HG03064 (cell line): ENCODE data around the gene GABRA5.

Source experiments
- ATAC-seq: cut with Tn5 transposase; IDR thresholded peaks from one replicate; pipeline ENCODE4 v1.9.1; 2021; ENCODE audit warnings: low read depth; ENCODE audit not compliant: unreplicated experiment

Gene GABRA5

DNA sequence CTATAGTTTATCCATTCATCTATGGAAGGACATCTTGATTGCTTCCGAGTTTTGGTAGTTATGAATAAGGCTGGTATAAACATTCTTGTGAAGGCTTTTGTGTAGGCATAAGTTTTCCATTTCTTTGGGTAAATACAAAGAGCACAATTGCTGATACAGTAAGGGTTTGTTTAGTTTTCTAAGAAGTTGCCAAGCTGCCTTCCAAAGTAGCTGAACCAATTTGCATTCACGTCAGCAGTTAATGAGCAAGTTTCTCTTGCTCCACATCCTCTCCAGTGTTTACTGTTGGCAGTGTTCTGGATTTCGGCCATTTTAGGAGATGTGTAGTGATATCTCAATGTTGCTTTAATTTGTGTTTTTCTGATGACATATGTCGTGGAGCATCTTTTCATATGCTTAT, 34.2 kb downstream of the GABRA5 start:
- no peak for ATAC-seq

DNA sequence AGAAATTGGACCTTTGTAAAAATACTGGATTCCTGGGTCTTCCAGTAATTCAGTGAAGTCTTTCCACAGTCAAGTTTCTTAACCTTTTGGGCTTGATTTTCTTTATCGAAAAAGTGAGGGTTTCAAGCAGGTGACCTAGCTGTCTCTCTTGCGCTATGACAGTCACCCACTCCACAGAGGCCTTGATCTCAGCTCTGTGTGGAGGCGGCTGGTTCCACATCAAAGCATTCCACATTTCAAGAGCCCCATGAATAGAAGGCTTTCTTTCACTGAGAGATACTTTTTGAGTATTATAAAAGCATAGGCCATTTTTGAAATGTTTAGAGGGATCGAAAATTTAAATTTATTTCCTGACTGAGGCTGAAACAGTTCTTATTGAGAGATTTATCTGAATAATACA, 43.9 kb downstream of the GABRA5 start:
- no peak for ATAC-seq

GRCh38 chr15:26921433-26921832, 54.6 kb downstream of the GABRA5 start:
- ATAC-seq = no peak

- no peak for ATAC-seq
These were observed 59.2 kb downstream of the GABRA5 start for GRCh38 chr15:26926081-26926480.

- no peak for ATAC-seq
These were observed 61.2 kb downstream of the GABRA5 start for GRCh38 chr15:26928051-26928450.

DNA sequence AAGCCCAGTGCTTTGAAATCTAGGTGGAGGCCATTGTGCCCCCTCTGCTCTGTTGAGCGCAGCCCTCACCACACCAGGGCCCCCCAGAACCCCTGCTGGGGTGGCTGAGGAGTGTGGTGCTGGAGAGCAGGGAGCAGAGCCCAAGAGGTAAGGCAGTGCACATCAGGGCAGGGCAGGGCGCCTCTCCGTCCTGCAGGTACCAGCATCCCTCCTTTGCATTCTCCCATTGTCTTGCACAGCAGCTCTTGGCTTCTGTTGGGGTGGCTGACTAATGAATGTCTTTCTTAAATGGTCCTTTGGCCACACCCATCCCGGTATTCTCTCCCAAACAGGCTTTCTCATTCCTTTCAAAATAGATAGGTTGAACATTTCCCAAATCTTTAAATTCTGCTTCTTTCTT, 62.7 kb downstream of the GABRA5 start:
- no peak for ATAC-seq

- ATAC-seq = no peak
These were observed 68.0 kb downstream of the GABRA5 start for GRCh38 chr15:26934848-26935247.

- no peak for ATAC-seq
These were observed 68.5 kb downstream of the GABRA5 start for GRCh38 chr15:26935322-26935721.

GRCh38 chr15:26936502-26936901, 69.6 kb downstream of the GABRA5 start:
- ATAC-seq = no peak

- ATAC-seq = no peak
These were observed 70.3 kb downstream of the GABRA5 start for GRCh38 chr15:26937134-26937533.

DNA sequence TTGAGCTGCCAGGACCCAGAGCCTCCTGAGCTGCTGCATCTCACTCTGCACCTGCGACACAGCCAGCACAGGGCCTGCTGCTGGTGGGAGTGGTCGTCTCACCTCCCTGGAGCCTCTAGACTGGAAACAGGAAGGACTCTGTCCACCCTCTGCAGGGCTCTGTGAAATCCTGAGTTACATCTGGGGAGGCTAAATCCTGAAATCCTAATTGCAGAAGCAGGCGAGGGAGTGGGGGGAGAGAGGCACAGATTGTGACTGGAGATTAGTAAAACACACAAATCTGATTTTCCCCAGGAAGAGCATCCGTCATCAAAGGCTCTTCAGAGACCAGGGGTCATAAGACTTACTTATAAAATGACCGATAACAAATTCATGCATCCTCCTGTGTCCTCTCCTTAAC, 72.5 kb downstream of the GABRA5 start:
- ATAC-seq = no peak

- ATAC-seq = no peak
These were observed 74.6 kb downstream of the GABRA5 start for GRCh38 chr15:26941489-26941888.

GRCh38 chr15:26943866-26944265, 77.0 kb downstream of the GABRA5 start:
- ATAC-seq = no peak

DNA sequence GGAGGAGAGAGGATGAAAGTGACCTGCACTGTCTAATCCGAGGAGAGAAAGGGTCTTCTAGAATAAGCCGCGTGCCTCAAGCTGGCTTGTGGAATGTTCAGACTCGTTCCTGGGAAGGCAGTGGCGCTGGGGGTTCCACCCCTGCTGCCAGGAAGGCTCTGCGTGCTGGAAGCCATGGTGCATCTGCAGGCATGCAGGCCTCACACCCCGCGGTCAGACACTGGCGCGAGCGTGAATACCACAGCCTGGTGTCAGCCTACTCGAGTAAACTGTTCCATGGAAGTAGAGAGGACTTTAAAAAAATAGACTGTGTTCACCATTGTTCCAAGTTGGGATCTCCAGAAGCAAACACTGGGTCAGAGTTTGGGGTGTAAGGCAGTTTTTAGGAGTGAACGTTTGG, 78.2 kb downstream of the GABRA5 start:
- no peak for ATAC-seq

DNA sequence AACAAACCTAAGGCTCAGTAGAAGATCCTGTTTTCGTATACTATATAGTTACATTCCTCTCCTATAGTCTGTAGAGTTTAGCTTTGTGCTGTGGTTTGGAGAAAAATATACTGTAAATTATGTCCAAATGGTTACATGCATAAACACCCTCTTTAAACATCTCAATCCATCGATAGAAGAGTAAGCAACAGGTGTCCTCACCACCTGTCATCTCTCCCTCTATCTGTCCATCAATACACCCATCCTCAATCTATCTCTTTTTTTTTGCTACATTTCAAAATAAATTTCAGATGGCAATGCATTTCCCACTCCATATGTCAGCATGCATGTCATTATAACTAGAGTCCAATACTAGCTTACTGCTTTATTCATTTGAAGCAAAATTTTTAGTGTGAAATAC, 83.1 kb downstream of the GABRA5 start:
- no peak for ATAC-seq

DNA sequence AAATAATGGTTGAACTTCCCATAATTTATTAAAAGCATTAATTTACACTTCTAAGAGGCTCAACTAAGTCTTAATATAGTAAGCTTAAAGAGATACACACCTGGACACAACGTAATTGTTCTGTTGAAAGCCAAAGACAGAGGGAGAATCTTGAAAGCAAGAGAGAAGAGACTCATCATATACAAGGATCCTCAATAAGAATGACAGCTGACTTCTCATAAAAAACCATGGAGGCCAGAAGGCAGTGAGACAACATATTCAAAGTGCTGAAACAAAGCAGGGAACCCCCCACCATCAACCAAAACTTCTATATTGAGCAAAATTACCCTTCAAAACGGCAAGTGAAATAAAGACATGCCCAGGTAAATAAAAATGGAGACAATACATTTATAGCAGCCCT, 87.5 kb downstream of the GABRA5 start:
- ATAC-seq = no peak

- ATAC-seq = no peak
These were observed 100.9 kb downstream of the GABRA5 start for GRCh38 chr15:26967719-26968269.

DNA sequence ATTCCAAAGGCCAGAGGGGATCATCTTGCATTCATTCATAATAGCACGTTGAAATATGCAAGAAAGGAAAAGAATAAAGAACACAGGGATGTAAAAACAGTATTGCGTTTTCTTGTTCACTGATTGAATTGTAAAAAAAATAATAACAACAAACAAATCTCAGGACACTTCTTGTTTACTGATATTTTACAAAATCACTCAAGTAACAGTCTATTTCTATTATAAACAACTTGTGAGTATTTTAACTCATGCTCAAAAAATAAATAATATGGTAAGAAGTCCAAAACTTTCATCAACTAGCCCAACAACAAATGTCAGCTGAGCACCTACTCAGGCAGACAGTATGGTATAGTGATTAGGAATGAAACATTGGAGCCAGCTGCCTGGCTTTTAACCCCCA, 101.9 kb downstream of the GABRA5 start:
- ATAC-seq = no peak

DNA sequence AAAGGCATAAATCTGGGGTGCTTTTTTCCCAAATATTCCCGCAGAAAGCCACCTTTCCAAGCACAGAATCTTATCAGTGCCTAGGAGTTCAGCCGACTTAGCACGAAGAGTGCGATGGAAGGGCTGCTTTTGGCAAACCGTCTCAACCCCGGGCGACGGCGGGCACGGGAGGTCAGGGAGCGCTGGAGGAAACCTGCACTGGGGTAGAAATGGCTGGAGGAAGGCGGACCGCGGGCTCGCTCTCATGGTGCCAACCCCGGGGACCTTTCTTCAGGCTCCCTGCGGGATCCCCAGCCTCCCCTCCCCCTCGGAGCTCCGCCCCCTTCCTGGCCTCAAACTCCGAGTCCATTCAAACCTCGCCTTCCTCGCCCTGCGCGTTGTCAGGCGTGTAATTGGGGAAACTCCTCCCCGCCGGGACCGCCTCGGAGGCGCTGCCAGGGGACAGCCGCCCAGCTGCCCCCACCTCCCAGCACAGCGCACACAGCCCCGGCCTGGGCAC, 103.9 kb downstream of the GABRA5 start, which contains the start of gene GABRG3:
GABRG3 (plus strand) TSS at position 470 of the 499 bp plus-strand sequence.
- ATAC-seq = no peak

DNA sequence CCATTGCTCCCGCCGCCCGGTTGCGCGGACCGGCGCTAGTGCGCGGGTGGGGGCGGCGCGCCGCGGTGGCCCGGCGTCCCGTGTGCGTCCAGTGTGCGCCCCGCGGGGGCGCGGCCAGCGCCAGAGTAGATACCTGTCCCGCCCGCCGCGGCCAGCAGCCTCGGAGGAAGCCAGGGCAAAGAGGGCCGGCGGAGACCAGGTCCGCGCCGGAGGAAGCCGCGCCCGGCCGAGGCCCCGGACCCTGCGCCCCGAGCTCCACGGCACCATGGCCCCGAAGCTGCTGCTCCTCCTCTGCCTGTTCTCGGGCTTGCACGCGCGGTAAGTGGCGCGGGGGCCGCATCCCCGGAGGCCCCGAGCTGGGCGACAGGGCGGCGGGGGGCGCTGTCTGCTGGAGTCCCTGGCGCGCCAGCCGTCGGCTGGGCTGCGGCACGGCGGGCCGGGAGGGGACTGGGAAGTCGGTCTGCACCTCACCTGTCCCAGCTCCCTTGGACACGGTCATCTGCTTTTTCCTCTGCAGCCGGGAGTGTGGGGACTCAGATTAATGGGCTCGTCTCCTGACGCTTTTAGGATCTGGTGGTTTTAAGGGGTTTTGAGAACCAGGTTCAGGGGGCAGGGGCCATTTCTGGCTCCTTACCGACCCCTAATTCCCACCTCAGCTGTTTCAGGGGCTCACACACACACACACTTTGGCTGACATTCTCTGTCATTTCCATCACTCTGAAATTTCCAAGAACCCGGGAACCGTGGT, 104.6 kb downstream of the GABRA5 start:
- no peak for ATAC-seq

DNA sequence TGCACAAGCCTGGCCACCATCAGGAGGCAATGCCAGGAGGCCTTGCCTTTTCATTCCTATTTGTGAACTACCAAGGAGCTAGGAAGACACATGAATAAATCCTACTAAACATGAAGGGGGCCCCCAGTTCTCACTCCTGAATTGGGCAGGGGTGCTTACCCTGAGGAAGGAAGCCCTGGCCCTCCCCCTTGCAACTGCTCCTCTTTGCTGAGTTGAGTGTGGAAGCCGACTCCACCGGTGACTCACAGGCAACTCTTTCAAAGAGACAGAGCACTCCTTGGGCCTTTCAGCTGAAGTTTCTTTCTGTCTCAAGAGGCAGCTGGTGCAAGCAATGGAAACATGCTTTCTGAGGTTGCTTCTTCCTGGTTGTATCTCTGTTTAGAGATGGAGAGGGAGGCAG, 105.8 kb downstream of the GABRA5 start:
- ATAC-seq = no peak

GRCh38 chr15:26974120-26974780, 107.4 kb downstream of the GABRA5 start:
- ATAC-seq = no peak
